WI38 (cell line): ENCODE results near the gene MIPEP.

Experiments
- H3K4me3 ChIP-seq: 2 replicates; pipeline ENCODE4 v1.5.1; 2011; ENCODE audit warnings: low read depth, mild to moderate bottlenecking, control low read depth, low read length
- CTCF ChIP-seq: IDR thresholded peaks from 2 replicates; pipeline ENCODE4 v1.5.1; 2012; ENCODE audit warnings: low read depth, mild to moderate bottlenecking, control low read depth, low read length

Gene MIPEP

GRCh38 chr13:23760000-23760399 is 129.2 kb downstream of the MIPEP start:
- no peak overlapping the region for H3K4me3 ChIP-seq
- no peak for TF ChIP-seq CTCF

- H3K4me3 ChIP-seq = no peak overlapping the region
- no peak for TF ChIP-seq CTCF
Measured at GRCh38 chr13:23758798-23759527, 130.2 kb downstream of the MIPEP start.

- TF ChIP-seq CTCF = no peak
- no peak overlapping the region for H3K4me3 ChIP-seq
Measured at GRCh38 chr13:23754997-23755396, 134.2 kb downstream of the MIPEP start.

- H3K4me3 ChIP-seq = no peak overlapping the region
- TF ChIP-seq CTCF = no peak
Measured at GRCh38 chr13:23754506-23754905, 134.7 kb downstream of the MIPEP start.

- no peak for TF ChIP-seq CTCF
- H3K4me3 ChIP-seq = no peak overlapping the region
Measured at GRCh38 chr13:23753458-23753857, 135.7 kb downstream of the MIPEP start.

- no peak overlapping the region for H3K4me3 ChIP-seq
- TF ChIP-seq CTCF = no peak
Measured at GRCh38 chr13:23752111-23753001, 136.8 kb downstream of the MIPEP start.

GRCh38 chr13:23751195-23751594 is 138.0 kb downstream of the MIPEP start:
- TF ChIP-seq CTCF = no peak
- H3K4me3 ChIP-seq = no peak overlapping the region
